HTERT RPE-1 (cell line): ENCODE measurements around the gene STX8.
"Not testable (repeated sequence)": the region's sequence is repeated elsewhere in the genome, so short reads cannot be mapped to it uniquely, and the experiment has no call there.

ENCODE experiments used
- in situ Hi-C: fragments of 300-500 bp; cut with MboI; formaldehyde crosslinking; loops from 4 replicates; pipeline ENCODE4 v1.14.3; 2020; ENCODE audit warnings: low sequenced_read_pairs

The STX8 gene, protein sequence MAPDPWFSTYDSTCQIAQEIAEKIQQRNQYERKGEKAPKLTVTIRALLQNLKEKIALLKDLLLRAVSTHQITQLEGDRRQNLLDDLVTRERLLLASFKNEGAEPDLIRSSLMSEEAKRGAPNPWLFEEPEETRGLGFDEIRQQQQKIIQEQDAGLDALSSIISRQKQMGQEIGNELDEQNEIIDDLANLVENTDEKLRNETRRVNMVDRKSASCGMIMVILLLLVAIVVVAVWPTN

DNA sequence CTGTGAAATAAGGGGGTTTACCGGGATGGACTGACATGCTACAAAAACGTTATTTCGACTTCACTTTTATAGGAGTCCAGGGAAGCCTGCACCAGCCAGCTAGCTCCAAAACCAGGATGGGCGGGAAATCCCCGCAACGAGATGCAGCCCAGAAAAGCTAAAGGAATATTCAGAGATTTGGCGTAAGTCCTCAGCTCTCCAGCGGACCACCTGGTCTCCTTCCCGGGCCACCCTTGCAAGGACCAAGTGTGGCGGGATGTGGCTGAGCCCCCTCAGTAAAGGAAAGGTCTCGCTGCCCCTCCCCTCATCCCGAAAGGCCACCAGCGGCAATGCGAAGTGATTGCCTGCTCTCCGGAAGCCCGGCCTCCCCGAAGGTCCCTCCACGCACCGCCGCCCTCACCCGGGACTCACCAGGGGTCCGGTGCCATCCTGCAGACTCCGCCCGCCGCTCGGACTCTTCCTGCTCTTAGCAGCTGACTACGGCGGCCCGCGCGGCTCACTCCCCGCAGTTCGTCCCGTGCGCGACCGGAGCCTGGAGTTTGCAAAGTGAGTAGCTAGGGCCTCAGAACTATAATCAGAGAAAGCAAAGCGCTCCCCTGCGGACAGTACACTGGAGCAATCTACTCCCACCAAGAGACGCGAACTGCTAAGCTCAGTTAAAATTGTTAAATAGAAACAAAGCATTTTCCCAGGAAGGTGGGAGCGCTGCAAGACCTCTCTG, at the start of gene STX8:
TSS of gene STX8 (minus strand) at position 440 of the 721 bp plus-strand sequence. CDS start at position 428, 12 bp downstream.
- in situ Hi-C loops = no loop called here

DNA sequence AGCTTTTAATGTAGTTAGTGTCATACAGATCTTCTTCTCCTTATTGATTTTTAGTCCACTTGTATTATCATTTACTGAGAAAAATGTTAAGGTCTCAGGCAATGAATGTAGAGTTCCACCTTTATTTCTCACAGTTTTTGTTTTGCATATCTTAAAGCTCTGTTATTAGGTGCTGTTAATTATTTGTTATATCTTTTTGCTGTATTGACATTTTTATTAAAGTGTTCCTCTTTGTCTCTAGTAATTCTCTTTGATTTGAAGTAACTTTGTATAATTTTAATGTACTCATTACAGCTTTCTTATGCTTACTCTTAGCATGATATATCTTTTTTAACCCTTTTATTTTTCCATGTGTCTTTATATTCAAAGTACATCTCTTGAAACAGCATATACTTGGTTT, 47.3 kb upstream of the STX8 start:
- in situ Hi-C loops = no loop called here

DNA sequence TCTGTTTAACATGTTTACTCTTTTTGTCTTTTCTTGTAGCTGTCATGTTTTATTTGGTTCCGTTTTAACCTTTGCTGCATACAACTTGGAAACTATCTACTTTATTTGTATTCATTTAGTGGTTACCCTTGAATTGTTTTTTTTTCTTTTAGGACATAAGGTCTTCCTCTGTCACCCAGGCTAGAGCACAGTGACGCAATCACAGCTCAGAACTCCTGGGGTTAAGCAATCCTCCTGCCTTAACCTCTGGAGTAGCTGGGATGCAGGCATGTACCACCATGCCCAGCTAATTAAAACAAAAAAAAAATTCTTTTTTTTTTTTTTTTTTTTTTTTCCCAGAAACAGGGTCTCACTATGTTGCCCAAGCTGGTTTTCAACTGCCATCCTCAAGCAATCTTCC, 39.9 kb upstream of the STX8 start:
- in situ Hi-C loops = no loop called here

DNA sequence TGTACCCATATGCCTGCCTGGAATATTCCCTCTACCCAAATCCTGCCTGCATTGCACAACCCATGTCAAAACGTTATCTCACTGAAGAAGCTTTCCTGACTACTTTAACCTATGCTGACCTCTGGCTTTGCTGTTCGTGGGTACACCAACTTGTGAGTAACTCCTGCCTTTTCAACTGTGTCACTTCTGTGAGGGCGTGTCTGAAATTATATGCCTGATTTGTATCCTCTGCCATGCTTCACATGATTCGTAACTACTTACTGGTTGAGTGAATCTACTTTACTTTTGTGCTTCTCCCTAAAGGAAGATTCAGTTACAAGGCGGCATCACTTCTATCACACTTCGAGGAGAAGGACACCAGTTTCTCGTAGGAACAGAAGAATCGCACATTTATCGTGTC, 36.4 kb upstream of the STX8 start:
- in situ Hi-C loops = no loop called here

DNA sequence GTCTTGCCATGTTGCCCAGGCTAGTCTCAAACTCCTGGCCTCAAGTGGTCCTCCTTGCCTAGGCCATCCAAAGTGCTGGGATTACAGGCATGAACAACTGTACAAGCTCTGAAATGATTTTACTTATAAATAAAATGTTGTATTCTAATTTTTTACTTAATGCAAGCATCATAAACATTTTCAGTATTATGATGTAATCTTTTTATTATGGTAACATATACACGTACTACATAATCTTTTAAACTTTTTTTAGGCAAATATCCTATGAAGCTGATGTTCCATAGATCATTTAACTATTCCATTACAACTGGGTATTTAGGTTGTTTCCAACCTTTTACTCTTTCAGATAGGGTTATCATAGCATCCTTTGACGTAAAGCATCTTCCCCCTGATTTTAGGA, 35.9 kb upstream of the STX8 start:
- in situ Hi-C loops = no loop called here

DNA sequence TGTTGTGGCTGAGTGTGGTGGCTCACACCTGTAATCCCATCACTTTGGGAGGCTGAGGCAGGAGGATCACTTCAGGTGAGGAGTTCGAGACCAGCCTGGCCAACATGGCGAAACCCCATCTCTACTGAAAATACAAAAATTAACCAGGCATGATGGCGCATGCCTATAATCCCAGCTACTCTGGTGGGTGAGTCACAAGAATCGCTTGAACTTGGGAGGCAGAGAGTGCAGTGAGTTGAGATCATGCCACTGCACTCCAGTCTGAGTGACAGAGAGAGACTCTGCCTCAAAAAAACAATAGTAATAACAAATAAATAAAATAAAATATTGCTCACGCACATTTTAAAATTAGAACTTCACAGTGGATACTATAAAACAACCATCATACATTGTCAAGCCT, 31.4 kb upstream of the STX8 start:
- in situ Hi-C loops = not testable (repeated sequence)

DNA sequence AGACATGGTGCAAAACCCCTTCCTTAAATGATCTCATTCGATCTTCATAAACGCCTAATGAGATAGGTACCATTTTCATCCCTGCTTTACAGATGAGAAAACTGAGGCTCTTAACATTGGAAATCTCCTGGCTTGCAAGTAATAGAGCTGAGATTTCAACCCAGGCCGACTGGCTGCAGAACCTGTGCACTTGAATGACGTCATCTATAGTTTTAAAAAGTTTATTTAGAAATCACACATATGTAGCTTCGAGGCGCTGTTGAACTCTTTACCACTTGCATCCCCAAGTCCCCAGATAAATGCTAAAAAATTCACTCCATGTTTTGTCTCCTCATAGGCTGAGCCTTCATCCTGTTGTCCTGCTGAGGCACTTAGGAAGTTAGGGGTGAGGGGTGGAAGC, 30.8 kb upstream of the STX8 start:
- in situ Hi-C loops = no loop called here

DNA sequence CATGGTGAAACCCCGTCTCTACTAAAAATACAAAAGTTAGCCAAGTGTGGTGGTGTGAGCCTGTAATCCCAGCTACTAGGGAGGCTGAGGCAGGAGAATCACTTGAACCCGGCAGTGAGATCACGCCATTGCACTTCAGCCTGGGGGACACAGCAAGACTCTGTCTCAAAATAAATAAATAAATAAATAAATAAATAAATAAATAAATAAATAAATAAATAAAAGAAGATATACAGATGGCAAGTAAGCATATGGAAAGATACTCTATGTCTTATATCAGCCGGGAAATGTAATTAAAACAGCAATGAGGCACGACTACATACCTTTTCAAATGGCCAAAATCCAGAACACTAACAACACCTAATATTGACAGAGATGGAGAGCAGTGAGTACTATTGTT, 29.0 kb upstream of the STX8 start:
- in situ Hi-C loops = not testable (repeated sequence)

DNA sequence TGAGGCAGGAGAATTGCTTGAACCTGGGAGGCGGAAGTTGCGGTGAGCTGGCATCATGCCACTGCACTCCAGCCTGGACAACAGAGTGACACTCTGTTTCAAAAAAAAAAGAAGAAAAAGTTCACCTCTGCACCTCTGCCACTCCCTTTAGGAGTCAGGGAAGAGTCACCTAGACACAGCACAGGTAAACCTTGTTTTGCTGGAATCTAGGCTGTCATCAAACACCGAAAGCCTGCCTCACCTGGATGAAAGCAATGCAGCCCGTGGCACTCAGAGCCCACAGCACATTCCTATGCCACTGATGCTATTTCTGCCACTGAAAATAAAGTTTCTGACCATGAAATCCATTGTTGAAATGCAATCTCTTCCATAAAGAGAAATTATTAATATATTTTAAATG, 23.0 kb upstream of the STX8 start:
- in situ Hi-C loops = no loop called here

DNA sequence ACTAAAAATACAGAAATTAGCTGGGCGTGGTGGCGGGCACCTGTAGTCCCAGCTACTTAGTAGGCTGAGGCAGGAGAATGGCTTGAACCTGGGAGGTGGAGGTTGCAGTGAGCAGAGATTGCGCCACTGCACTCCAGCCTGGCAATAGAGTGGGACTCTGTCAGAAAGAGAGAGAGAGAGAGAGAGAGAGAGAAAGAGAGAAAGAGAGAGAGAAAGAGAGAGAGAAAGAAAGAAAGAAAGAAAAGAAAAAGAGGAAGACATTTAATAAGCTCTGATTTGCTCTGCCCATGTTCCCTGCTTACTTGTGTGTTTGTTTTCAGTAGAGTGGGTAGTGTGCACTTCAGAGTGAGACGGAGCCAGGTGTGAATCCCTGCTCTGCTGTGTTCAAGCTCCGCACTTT, 22.0 kb upstream of the STX8 start:
- in situ Hi-C loops = not testable (repeated sequence)

DNA sequence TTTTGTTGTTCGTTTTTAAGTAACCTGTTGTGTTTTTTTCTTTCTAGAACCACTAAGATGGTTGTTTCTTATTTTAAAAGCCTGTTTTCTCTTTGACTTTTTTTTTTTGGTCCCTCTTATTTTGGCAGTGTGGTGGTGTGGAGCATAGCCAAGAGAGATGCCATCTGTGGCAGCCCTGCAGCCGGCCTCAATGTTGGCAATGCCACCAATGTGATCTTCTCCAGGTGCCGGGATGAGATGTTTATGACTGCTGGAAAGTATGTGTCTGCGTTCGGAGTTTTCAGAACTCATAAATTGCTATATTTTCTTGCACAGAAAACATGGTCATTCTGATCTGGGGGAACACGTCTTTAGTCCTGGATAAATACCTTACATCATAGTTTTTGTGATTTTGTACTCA, 18.4 kb upstream of the STX8 start:
- in situ Hi-C loops = no loop called here

DNA sequence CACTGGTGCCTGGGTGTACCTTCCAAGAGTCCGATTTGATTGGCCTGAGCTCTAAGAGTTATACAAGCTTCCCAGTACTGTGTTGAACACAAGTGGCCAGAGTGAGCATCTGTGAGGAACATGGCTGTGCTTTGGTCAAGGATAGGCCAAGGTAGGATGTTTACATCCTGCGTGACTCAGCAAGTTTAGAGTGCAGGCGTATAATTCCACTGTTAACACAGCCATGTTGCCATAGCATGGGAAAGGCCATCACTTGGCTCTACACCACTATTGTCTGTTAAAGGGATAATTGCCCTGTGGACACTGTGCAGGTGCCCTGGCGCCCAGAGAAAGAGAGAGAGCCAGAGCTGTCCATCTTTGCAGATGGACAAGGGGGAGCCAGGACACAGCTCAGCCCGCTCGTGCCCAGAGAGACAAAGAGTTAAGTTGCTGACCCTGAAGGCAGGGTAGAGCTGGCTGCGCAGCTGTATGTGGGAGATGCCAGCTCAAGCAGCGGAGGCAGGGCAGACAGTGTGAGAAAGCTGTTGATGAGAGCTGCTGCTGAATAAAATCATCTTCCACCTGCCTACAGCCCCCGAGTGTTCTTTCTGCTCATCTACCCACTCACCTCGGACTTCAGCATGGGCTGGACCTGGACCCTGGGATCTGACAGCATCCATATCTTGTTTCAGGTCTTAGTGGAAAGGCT, 12.5 kb upstream of the STX8 start:
- in situ Hi-C loops = no loop called here

DNA sequence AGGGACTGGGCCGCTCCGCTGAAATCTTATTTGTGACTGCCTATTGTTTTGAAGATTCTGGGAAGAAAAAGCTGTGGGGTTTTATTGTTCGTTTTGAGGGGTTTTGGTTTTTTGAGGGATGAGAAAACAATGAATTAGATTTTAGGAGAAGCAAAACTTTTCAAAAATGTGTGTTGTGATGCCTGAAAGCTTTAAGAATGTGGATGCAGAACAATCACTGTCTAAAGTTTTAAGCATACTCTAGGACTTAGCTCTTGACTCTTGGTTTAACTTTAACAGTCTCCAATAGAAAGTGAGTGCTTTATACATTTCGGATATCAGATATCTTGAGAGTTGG, 1.7 kb upstream of the STX8 start:
- in situ Hi-C loops = no loop called here

DNA sequence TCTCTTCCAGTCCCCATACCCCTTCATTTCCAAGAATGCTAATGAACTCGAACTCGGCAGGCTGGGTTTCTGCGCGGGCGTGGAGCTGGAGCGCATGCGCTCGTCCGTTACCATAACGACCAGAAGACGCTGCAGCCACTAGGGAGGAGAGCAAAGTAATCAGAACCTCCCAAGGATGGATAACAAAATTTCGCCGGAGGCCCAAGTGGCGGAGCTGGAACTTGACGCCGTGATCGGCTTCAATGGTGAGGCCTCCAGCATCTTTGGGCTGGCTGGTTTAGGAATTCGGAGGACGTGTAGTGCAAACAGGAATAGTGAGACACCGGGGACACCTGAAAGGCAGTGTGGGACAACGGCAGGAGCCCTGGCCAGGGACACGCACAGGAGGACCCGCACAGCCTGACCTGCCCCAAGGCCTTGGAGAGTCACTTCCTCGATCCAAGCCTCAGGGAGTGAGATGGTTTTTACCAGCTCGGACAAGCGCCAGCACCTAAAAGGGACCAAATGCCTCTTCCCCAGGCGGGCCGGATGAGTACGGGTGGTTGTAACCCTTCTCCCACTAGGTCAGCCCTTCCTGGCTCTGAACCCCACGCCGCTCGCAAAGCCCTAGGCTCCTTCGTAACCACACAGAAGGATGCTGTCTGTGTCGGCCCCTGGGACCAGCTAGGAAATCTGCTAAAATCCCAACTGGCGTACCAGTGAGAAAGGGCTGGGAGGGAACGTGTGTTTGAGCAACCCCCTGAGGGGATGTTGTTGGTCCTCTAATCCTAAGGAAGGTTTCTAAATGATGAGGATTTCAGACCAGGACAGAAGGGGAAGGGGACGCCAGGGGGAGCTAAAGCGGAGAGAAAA, 1.1 kb upstream of the STX8 start, which contains the start of gene CFAP52:
TSS of gene CFAP52 (plus strand) at position 122 of the 852 bp plus-strand sequence. CDS start at position 176, 54 bp downstream.
- in situ Hi-C loops = no loop called here

DNA sequence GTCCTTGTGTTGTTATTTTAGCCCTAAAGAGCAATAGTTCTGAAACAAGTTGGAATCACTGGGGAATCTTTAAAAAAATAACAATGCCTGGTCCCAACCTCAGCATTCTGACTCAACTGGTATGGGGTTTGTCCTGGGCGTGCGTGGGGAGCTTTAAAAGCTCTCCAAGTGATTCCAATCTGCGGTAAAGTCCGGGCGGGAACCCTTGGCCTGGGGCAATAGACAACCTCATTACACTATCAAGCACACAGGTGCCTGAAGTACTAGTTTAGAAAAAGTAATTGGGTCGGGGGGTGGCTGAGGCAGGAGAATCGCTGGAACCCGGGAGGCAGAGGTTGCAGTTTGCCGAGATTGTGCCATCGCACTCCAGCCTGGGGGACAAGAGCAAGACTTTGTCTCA, 4.4 kb downstream of the STX8 start:
- in situ Hi-C loops = no loop called here

DNA sequence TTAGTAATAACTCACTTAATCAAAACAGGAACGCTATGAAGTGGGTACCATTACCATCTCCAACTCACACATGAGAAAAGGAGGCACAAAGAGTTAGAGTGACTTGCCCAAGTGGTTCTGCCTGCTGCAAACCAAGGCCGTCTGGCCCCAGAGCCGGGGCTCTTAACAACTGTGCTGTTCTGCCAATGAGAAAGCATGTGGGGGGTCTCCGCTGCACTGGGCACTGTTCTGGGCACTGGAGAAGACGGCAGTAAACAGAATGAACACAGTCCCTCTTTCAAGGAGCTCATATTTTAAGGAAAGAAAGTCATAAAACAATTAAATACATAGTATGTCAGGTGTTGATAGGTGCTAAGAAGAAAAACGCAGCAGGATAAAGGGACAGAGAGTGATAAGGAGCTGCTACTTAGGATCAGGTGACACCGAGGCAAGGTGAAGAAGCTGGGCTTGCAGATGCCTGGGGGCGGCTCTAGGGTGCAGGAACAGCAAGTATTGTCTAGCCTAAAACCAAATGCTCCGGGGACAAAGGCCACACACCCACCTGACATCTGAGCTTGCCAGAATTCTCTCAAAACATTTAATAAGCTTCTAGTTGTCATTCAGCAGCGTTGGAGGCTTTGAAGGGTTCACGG, 6.5 kb downstream of the STX8 start:
- in situ Hi-C loops = no loop called here

DNA sequence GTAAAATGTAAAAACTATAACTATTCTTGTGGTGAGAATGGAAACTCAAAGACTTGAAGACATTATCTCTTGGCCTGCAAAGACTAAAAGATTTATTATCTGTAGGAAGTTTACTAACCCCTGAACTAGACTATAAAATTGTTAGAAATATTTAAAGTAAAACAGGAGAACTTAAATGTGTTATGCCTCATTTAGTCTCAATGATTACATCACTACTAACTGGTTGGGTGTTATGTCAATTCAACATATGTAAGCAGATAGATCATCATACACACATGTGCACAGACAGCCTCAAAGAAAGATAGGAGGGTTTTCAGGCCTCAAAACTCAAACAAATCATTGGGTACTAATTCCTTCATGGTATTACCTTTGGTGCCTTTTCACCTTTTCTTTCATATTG, 7.6 kb downstream of the STX8 start:
- in situ Hi-C loops = no loop called here

DNA sequence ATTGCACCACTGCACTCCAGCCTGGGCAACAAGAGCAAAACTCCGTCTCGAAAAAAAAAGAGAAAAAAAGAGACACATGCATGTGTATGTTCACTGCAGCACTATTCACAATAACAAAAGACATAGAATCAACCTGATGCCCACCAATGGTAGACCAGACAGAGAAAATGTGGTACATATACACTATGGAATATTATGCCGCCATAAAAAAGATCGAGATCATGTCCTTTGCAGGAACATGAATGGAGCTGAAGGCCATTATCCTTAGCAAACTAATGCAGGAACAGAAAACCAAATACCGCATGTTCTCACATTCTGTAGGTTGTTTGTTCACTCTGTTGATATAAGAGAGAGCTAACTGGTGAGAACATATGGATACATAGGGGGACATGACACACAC, 8.9 kb downstream of the STX8 start:
- in situ Hi-C loops = not testable (repeated sequence)

DNA sequence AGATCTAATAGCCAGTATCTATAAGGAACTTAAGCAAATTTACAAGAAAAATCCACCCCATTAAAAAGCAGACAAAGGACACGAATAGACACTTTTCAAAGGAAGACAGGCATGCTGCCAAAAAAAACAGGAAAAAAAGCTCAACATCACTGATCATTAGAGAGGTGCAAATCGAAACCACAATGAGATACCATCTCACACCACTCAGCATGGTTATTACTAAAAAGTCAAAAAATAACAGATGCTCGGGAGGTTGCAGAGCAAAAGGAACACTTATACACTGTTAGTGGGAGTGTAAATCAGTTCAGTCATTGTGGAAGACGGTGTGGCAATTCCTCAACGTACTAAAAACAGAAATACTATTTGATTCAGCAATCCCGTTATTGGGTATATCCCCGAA, 9.6 kb downstream of the STX8 start:
- in situ Hi-C loops = no loop called here

DNA sequence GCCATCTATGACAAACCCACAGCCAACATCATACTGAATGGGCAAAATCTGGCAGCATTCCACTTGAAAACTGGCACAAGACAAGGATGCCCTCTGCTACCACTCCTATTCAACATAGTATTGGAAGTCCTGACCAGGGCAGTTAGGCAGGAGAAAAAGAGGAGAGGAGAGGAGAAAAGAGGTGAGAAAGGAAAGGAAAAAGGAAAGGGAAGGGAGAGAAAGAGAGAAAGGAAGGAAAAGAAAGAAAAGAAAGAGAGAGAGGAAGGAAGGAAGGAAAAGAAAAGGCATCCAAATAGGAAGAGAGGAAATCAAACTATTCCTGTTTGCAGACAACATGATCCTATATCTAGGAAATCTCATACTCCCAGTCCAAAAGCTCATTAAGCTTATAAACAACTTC, 11.5 kb downstream of the STX8 start:
- in situ Hi-C loops = no loop called here

DNA sequence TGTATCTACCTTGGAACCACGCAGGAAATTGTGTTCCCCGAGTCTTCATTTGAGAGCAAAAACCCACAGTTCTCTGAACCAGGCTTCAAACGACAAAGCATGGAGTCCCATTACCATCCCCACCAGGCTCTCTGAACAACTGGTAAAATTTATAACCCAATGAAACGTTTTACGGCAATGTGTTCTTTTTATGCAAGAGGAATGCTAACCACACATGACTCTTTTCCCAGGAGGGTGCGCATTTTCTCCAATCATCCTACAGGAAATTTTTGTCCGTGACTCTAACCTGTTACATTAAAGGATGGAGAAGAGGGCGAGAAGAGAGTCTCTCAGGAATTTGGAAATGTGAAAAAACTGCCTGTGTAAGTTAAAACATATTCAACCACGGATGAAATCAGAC, 17.8 kb downstream of the STX8 start:
- in situ Hi-C loops = no loop called here
